Measurements from ENCODE around the gene AUTS2.

AUTS2 gene

DNA sequence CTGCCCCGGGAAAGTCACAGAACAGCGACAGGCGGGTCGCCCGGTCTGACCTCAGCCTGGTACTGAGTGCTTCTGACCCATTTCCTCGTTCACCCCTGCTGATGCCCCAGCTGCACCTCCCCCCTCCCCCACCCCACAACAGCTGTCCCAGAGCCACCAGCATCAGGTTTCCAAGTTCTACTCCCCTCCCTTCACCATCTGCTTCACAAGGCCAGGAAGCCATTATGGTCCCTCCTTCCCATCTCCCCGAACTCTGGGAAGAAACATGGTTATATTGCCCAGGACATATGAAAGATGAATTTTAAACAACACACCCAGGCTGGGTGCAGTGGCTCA, 1231.8 kb downstream of the AUTS2 start:
- no peak for DNase-seq (ENCODE audit: low spot score)

DNA sequence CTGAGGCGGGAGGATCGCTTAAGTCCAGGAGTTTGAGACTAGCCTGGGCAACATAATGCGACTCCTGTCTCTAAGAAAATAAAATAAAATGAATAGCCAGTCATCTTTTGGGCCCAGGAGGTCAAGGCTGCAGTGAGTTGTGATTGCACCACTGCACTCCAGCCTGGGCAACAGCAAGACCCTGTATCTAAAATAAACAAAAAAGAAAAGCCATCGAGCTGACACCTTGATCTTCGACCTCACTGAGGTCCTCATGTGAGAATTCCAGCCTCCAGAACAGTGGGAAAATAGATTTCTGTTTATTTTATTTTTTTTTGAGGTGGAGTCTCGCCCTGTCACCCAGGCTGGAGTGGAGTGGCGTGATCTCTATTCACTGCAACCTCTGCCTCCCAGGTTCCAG, 1232.2 kb downstream of the AUTS2 start:
- DNase-seq (ENCODE audit: low spot score) = no peak

DNA sequence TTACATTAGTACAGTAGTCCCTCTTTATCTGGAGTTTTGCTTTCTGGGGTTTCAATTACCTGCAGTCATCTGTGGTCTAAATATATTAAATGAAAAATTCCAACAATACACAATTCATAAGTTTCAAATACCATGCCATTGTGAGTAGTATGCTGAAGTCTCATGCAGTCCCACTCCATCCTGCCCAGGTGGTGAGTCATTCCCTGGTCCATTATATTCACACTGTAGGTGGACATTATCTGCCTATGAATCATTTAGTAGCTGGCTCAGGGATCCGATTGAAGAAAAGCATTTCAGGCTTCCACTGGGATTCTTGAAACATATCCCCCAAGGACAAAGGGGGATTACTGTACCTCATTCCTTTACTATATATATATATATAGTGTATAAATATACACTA, 1235.5 kb downstream of the AUTS2 start:
- DNase-seq (ENCODE audit: low spot score) = peak; percentile 45

DNA sequence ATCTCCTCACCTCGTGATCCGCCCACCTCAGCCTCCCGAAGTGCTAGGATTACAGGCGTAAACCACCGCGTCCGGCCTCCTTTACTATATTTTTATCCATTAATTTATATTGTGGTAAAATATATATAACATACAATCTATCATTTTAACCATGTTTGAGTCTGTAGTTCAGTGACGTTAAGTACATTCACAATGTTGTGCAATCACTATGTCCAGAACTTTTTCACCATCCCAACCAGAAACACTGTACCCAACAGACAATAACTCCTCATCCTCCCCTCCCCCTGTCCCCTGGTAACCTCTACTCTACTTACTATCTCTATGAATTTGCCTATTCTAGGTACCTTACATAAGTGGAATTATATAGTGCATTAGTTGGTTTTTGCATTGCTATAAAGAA, 1236.1 kb downstream of the AUTS2 start:
- no peak for DNase-seq (ENCODE audit: low spot score)

DNA sequence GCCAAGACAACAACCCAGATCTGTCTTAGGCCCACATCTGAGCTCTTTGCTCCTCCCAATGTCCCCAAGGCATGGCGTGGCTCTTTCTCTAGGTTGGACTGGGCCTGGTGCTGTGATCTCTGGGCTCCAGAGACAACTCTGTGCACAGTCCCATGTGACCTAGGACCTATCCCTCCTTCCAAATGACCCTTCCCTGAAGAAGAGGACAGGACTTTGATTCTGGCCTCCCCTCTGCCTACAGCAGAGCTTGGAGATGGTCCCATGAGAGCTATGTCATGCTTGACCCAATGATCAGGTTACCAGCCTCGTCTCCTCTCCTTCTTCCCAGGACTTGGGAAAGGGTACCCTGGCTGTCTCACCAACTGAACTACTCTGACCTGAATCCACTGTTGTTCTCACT, 1237.4 kb downstream of the AUTS2 start:
- DNase-seq (ENCODE audit: low spot score) = no peak

DNA sequence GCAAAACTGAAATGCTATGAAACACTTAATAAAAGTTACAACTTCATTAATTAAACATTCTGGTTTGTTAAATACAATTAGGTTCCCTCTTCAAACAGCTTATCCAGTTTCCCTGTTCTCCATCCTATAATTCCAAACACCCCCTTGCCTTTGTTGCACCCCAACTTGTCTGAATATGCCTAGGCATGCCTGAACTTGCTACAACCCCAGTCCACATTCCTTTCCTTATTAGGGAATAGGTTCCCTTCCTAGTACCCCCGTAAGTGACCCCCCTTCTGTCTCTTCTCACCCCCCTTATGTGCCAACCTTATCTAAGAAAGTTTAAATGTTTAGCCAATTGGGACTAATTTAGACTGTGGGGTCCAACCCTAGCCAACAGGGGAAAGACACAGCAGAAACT, 1238.0 kb downstream of the AUTS2 start:
- no peak for DNase-seq (ENCODE audit: low spot score)

DNA sequence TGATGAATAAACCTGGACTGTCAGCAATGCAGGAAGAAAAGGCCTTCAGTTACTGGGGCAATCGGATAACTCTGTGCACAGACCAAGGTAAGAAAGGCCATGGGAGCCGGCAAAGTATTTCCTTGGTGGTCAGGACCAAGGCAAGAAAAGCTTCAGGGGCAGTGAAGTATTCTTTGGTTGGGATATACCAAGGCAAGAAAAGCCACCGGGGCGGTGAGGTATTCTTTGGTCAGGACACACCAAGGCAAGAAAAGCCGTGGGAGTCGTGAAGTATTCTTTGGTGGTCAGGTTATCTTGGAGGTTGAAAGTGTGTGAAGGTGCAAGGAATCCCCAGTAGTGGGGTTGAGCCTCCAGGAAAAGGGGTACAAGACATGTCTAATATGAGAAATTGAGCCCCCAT, 1238.7 kb downstream of the AUTS2 start:
- DNase-seq (ENCODE audit: low spot score) = no peak

DNA sequence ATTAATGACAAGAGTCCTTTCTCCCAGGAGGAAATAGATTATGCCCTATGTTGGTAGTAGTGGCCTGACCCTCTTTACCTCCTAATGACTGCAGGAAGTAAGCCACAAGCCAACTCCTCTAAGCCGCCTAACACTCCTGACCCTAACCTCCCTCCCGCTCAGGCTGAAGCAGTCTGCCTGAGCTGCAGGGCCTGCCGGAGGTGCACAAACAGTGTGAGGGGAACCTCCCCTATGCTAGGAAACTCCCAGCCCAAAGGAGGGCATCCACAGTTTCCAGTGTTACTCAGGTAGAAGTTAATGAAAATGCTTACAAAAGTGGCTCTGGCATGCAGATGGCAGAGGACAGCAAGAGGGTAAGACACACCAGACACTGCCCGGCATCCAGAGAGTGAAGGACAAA, 1239.3 kb downstream of the AUTS2 start:
- no peak for DNase-seq (ENCODE audit: low spot score)

DNA sequence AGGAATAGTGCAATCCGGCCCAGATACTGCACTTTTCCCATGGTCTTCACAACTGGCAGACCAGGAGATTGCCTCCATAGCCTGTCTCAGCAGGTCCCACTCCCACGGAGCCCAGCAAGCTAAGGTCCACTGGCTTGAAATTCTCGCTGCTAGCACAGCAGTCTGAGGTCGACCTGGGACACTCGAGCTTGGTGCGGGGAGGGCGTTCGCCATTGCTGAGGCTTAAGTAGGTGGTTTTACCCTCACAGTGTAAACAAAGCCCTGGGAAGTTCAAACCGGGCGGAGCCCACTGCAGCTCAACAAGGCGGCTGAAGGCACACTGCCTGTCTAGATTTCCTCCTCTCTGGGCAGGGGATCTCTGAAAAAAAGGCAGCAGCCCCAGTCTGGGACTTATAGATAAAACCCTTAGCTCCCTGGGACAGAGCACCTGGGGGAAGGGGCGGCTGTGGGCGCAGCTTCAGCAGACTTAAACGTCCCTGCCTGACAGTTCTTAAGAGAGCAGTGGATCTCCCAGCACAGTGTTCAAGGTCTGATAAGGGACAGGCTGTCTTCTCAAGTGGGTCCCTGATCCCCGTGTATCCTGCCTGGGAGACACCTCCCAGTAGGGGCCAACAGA, 1240.1 kb downstream of the AUTS2 start:
- DNase-seq (ENCODE audit: low spot score) = no peak
